Measurements from ENCODE around the gene VDAC1.

DNA sequence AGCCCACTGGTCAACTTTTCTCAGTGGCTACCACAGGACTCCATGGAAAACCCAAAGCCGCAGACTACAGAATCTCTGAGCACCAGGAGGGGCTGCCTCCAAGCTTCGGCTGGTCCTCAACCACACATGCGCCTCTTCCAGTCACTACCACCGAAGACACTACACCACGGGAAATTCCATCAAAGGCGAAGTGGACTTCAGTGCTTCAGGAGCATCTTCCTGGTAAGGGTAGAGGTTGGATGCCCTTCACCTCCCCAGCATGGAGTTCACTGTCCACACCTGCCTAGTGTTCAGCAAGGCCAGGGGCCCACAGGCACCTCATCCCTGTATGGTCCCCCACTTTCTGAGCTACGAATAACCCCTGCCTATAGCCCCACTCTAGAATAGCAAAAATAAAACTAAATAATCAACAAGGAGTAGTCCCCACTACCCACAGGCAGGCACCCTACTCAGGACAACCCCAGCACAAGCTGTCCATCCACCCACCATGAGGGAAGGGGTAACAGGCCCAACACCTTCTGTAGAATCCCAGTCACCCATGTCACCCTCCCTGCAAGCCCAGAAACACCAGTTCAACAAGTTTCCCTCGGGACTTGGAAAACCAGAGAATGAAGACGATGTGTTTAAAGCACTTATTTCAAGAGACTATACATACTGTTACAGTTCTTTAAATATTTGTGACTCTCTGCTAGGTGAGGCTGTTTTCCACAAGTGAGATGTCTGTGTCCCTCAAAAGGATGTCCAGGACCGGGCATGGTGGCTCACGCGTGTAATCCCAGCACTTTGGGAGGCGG is 2.6 kb downstream of the VDAC1 start:
- TF ChIP-seq POLR2A (IDR thresholded peaks at IDR 0.05): no peak
- TF ChIP-seq, protein P1, sequence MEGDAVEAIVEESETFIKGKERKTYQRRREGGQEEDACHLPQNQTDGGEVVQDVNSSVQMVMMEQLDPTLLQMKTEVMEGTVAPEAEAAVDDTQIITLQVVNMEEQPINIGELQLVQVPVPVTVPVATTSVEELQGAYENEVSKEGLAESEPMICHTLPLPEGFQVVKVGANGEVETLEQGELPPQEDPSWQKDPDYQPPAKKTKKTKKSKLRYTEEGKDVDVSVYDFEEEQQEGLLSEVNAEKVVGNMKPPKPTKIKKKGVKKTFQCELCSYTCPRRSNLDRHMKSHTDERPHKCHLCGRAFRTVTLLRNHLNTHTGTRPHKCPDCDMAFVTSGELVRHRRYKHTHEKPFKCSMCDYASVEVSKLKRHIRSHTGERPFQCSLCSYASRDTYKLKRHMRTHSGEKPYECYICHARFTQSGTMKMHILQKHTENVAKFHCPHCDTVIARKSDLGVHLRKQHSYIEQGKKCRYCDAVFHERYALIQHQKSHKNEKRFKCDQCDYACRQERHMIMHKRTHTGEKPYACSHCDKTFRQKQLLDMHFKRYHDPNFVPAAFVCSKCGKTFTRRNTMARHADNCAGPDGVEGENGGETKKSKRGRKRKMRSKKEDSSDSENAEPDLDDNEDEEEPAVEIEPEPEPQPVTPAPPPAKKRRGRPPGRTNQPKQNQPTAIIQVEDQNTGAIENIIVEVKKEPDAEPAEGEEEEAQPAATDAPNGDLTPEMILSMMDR (IDR thresholded peaks at IDR 0.05): no peak
- TF ChIP-seq EP300 (IDR thresholded peaks at IDR 0.05): no peak
